D721Med (cell line): ENCODE data around the gene IL15RA.

Experiments used
- DNase-seq: peaks from one replicate; pipeline ENCODE4 v3.0.0; 2011; ENCODE audit warnings: low spot score; ENCODE audit not compliant: insufficient read length
- FAIRE-seq: peaks from 2 replicates; lab custom pipeline; 2011; peaks lifted over from hg19 to GRCh38; lab: Jason Lieb, UNC
- CTCF ChIP-seq: IDR thresholded peaks from 2 replicates; pipeline ENCODE4 v1.5.1; 2012; ENCODE audit warnings: mild to moderate bottlenecking, control low read depth; ENCODE audit not compliant: insufficient read depth; ENCODE audit errors: missing control alignments

Gene IL15RA

DNA sequence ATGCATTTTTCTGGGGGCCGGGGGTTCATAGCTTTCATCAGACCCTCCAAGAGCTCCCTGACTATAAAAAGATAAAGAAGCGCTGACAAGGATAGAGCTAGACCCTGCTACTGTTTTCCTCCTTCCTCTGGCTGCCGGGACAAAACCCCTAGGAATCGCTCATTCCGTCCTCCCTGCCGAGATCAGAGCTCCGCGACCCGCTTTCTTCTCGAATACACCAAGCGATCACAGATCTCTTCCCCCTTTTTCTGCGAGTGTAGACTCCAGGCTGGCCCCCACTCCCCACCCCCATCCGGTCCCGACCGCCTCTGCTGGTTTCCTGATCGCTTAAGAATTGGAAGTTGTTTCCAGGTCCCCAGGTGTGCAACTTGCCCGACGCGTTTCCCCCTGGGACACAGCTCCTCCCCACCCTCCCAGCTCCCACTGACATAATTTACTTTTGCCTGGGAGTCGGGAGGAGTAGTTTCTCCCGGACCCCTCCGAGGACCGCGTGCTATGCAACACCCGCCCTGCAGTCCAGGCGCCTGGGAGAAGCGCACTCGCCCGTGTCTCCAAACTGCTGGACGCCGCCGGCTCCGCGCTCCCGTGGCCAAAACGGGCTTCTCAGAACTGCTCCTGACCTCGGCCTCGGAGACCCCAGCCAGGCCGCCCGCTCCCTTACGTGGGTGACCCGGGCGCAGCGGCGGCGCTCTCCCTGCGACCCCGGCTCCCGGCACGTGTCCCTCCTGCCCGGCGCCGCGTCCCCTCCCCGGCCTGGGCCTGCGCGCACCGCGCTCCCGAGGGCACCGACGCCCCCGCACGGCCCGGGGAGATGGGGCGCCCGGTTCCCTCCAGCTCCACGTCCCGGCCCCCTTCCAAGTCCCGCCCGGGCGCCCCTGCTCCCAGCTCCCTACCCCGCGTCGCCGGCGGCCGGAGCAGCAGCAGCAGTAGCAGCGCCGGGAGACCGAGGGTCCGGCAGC, 552 bp downstream of the IL15RA start:
- DNase-seq: no peak
- FAIRE-seq: no peak
- TF ChIP-seq CTCF: no peak

DNA sequence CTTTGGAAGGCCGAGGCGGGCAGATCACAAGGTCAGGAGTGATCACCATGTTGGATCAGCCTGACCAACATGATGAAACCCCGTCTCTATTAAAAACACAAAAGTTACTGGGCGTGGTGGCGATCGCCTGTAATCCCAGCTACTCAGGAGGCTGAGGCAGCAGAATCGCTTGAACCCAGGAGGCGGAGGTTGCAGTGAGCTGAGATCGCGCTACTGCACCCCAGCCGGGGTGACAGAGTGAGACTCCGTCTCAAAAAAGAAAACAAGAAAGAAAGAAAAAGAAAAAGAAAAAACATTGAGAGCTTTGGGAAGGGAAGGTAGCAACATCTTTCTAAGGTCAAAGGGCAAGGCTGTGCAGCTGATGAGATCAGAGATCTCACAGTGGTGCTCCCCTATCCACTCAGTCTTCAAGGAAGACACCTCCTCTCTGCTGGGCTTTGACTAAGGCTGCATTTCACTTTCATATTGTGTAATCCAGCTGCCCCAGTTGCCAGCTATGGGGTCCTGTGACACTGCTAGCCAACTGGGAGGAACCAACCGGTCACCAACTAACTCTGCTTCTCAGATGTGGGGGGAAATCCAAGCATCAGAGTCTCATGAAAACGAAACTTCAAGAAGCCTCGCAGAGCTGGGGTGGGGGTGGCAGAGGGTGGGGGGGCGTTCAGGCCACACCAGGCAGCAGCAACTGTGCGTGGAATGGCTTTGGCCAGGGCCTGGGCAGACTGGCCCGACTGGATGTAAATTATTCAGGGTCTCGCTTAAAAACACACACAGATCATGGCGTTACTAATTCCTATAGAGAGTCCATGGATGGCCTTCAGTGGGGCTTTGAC, 1.5 kb downstream of the IL15RA start:
- DNase-seq: no peak
- no peak for TF ChIP-seq CTCF
- no peak for FAIRE-seq

- DNase-seq: no peak
- TF ChIP-seq CTCF: no peak
- no peak for FAIRE-seq
These were observed 4.3 kb downstream of the IL15RA start for GRCh38 chr10:5973069-5973468.

DNA sequence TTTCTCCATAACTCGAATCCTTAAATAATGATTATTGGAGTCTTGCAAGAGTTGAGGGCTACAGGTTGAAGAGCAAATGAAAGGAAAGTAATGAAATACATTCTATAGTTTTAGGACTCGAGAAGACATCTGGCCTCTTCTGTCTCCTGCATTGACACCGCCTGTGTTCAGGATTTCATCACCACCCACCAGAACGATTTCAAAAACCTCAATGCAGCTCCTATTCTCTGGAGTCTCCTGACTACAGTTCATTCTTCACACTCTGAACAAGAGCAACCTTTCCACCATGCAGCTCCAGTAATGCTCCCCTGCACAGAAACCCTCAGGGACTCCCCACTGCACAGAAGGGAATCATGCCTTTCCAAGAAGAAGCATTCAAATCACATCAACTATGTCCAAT, 5.5 kb downstream of the IL15RA start:
- no peak for DNase-seq
- no peak for FAIRE-seq
- no peak for TF ChIP-seq CTCF

- DNase-seq (no peak), FAIRE-seq (no peak)
- no peak for TF ChIP-seq CTCF
These were observed 6.0 kb downstream of the IL15RA start for GRCh38 chr10:5971315-5971832.

GRCh38 chr10:5970527-5970926, 6.8 kb downstream of the IL15RA start:
- FAIRE-seq (no peak), DNase-seq (no peak)
- no peak for TF ChIP-seq CTCF
